Tibial nerve (tissue), 4 donors: Measurements from ENCODE around the gene SLC5A2.

Experiments
- EP300 ChIP-seq, 2 donors: sonication (generic); formaldehyde crosslinking; IDR thresholded peaks; one replicate each; pipeline ENCODE4 v1.6.1; 2017; ENCODE audit warnings: antibody characterized with exemption in 2 of 2, mild to moderate bottlenecking in 1 of 2
- TF ChIP-seq, protein P1 (sequence below), 5 experiments: fragments of 200-600 bp in 3 of 5; fragments of 450-650 bp in 2 of 5; sonication (generic) in 3 of 5; IDR thresholded peaks; one replicate each; pipeline ENCODE4 v1.5.1; 2016 to 2019; ENCODE audit warnings: antibody characterized with exemption in 5 of 5, mild to moderate bottlenecking in 3 of 5, moderate library complexity in 2 of 5

DNA sequence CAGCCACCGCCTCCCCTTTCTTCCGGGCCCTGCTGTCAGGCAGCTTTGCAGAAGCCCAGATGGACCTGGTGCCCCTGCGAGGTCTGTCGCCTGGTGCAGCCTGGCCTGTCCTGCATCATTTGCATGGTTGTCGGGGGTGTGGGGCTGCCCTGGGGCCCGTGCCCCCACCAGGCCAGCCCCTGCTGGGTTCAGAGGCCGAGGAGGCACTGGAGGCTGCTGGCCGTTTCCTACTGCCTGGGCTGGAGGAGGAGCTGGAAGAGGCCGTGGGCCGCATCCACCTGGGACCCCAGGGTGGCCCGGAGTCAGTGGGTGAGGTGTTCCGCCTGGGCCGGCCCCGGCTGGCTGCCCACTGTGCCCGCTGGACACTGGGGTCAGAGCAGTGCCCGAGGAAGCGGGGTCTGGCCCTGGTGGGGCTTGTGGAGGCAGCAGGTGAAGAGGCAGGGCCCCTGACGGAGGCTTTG, 16.5 kb upstream of the SLC5A2 start:
- no peak for TF ChIP-seq EP300 (IDR thresholded peaks at IDR 0.05)
- TF ChIP-seq, protein P1, sequence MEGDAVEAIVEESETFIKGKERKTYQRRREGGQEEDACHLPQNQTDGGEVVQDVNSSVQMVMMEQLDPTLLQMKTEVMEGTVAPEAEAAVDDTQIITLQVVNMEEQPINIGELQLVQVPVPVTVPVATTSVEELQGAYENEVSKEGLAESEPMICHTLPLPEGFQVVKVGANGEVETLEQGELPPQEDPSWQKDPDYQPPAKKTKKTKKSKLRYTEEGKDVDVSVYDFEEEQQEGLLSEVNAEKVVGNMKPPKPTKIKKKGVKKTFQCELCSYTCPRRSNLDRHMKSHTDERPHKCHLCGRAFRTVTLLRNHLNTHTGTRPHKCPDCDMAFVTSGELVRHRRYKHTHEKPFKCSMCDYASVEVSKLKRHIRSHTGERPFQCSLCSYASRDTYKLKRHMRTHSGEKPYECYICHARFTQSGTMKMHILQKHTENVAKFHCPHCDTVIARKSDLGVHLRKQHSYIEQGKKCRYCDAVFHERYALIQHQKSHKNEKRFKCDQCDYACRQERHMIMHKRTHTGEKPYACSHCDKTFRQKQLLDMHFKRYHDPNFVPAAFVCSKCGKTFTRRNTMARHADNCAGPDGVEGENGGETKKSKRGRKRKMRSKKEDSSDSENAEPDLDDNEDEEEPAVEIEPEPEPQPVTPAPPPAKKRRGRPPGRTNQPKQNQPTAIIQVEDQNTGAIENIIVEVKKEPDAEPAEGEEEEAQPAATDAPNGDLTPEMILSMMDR (IDR thresholded peaks at IDR 0.05) = no peak
